Progenitor cell of endocrine pancreas (in vitro differentiated cells): Measurements from ENCODE around the gene FAS. TPM values are rescaled to one million over a fixed set of nuclear protein-coding genes. Genes with fewer than 3 reads are reported as not detected.
A peak's percentile ranks its signal among the peaks of the same experiment; 100 is the strongest.

Source experiments
- DNase-seq: peaks from one replicate; pipeline ENCODE4 v3.0.0; 2021; ENCODE audit warnings: low spot score; ENCODE audit not compliant: unreplicated experiment
- H3K27ac Mint-ChIP-seq: 2 replicates; pipeline ENCODE4 v1.8.0; 2021; ENCODE audit warnings: mild to moderate bottlenecking, moderate library complexity, mixed read lengths
- H3K27me3 Mint-ChIP-seq: 2 replicates; pipeline ENCODE4 v1.8.0; 2021; ENCODE audit warnings: mixed read lengths
- H3K36me3 Mint-ChIP-seq: 2 replicates; pipeline ENCODE4 v1.8.0; 2022; ENCODE audit warnings: mixed read lengths; ENCODE audit not compliant: insufficient read depth
- H3K4me1 Mint-ChIP-seq: 2 replicates; pipeline ENCODE4 v1.8.0; 2021; ENCODE audit warnings: low read depth, mixed read lengths
- H3K4me3 Mint-ChIP-seq: 2 replicates; pipeline ENCODE4 v1.8.0; 2021; ENCODE audit warnings: low read depth, mild to moderate bottlenecking, moderate library complexity, mixed read lengths
- H3K9me3 Mint-ChIP-seq: 2 replicates; pipeline ENCODE4 v1.8.0; 2021; ENCODE audit warnings: low read depth, mixed read lengths
- total RNA-seq: library from RNA; stranded (reverse); gene quantifications from 2 replicates; pipeline ENCODE4 v1.2.1, GENCODE V29; 2021
- TF ChIP-seq, protein P1 (sequence below): fragments of 200-600 bp; sonication (generic); IDR thresholded peaks from one replicate; pipeline ENCODE4 v1.5.0; 2021; ENCODE audit warnings: antibody characterized with exemption, mild to moderate bottlenecking; ENCODE audit not compliant: unreplicated experiment

The FAS gene
- total RNA-seq, 1 donor from 2014 or later: 1.9 TPM

DNA sequence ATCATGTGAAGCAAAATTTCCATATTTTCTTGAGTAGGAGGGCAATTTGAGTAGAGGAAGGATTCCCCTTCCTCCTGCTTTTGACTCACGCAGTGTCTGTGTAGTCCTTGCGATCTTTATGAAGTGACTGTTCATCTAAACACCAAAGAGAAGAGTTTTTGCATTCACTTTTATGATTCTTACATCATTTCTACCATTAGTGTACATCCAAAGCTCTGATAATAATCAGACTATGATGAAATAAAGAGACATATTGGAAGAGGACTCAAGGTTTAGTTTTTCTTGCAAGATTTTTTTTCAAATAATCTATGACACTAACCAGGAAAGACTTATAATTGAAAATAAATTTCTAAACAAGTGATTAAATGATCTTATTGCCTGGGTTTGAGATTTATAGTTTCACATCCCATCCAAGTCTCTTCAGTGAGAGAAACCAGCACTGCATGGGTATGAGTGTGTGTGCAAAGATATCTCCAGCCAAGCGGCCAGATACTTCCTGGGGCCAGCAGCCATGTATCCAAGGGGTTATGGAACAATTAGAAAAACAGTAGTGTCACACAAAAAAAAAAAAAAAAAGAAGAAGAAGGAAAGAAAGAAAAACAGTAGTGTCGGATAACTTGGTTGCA is 36.0 kb upstream of the FAS start:
- Mint-ChIP-seq H3K27me3 (peaks cover 22% of the 10 kb centered on the region), H3K36me3 (no peaks in the 10 kb centered on the region), H3K9me3 (no peaks in the 10 kb centered on the region), H3K4me1 (peaks cover 3% of the 10 kb centered on the region), H3K4me3 (no peak overlapping the region), H3K27ac (no peak overlapping the region)
- TF ChIP-seq, protein P1, sequence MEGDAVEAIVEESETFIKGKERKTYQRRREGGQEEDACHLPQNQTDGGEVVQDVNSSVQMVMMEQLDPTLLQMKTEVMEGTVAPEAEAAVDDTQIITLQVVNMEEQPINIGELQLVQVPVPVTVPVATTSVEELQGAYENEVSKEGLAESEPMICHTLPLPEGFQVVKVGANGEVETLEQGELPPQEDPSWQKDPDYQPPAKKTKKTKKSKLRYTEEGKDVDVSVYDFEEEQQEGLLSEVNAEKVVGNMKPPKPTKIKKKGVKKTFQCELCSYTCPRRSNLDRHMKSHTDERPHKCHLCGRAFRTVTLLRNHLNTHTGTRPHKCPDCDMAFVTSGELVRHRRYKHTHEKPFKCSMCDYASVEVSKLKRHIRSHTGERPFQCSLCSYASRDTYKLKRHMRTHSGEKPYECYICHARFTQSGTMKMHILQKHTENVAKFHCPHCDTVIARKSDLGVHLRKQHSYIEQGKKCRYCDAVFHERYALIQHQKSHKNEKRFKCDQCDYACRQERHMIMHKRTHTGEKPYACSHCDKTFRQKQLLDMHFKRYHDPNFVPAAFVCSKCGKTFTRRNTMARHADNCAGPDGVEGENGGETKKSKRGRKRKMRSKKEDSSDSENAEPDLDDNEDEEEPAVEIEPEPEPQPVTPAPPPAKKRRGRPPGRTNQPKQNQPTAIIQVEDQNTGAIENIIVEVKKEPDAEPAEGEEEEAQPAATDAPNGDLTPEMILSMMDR: no peak
- DNase-seq: no peak

DNA sequence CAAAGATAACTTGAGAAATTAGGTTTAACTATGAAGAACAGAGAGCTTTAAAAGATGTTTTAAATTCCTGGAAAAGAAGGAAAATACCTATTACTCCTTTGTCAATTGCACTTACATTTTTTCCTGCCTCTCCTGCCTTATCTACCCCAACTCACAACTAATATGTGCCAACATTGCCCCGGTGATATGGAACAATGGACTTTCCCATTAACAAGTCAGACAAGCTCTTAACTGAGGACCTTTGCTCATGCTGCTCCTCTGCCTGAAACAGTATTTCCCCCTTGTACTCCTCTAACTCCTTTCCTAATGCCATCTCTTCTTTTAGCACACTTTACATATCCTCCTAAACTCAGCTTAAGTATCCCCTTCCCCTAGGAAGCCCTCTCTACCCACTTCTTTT is 33.2 kb upstream of the FAS start:
- TF ChIP-seq, protein P1: no peak
- no peak for DNase-seq
- H3K36me3 Mint-ChIP-seq: no peaks in the 10 kb centered on the region
- no peak overlapping the region for H3K4me3 Mint-ChIP-seq
- H3K27ac Mint-ChIP-seq: no peak overlapping the region
- H3K4me1 Mint-ChIP-seq: peaks cover 3% of the 10 kb centered on the region
- peaks cover 8% of the 10 kb centered on the region for H3K27me3 Mint-ChIP-seq
- no peaks in the 10 kb centered on the region for H3K9me3 Mint-ChIP-seq

DNA sequence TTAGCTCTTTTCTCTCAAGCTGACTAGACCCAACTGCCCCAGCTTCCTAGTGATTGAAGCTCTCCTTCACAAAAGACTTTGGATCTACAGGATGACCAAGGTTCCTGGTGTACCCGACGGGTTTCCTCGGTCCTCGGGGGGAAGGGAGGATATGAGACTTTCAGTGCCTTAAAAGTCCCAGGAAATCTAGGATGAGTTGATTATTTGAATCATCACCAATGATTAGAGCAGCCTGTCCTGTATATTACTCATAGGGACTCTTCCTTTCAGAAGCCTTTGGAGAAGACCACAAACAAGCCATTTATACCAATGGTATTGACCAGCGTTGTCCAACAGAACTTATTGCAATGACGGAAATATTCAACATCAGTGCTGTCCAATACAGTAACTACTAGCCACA is 31.9 kb upstream of the FAS start:
- TF ChIP-seq, protein P1: no peak
- Mint-ChIP-seq H3K27ac (no peak overlapping the region), H3K36me3 (no peaks in the 10 kb centered on the region), H3K4me3 (no peak overlapping the region), H3K4me1 (peaks cover 3% of the 10 kb centered on the region), H3K27me3 (peaks cover 3% of the 10 kb centered on the region), H3K9me3 (no peaks in the 10 kb centered on the region)
- no peak for DNase-seq

DNA sequence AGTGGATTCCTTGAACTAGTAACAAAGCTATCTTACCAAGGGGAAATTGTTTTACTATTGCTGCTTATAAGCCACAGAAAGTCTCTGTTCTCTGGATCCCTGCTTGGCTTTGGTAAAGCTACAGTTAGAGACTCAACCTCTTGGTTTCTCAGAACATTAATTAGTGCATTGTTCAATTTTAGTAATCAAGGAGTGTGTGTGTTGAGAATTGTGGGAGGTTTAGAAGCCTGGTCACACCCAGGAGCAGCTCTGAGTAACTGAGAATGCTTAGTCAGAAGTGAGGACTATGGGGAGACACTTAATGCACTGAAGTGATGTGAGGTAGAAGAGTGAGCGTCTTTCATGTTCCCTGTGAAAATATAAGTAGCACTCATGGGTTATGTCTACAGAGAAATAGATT is 29.8 kb upstream of the FAS start:
- H3K9me3 Mint-ChIP-seq: no peaks in the 10 kb centered on the region
- no peaks in the 10 kb centered on the region for H3K36me3 Mint-ChIP-seq
- H3K4me1 Mint-ChIP-seq: peaks cover 8% of the 10 kb centered on the region
- TF ChIP-seq, protein P1: no peak
- H3K4me3 Mint-ChIP-seq: no peak overlapping the region
- H3K27ac Mint-ChIP-seq: peak overlapping the region; percentile 12
- H3K27me3 Mint-ChIP-seq: peaks cover 6% of the 10 kb centered on the region
- DNase-seq: no peak

DNA sequence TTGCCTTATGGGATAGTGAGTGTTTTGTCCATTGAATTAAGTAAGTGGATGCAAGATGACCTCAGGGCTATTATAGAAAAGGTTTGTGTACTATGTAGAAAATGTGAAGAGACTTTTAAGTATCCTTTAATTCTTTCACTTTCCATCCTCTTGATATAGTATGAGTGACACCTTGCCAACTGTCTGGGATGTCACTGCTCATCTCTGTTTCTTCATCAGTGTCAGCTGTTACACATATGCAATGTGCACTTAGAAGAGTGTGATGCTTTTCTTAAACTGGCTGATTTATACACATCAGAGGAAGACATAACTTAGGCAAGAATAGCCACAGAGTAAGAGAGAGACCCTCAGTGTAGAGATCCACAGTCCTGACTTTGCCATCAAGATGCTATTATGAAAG is 29.3 kb upstream of the FAS start:
- no peak for DNase-seq
- no peaks in the 10 kb centered on the region for H3K36me3 Mint-ChIP-seq
- peaks cover 8% of the 10 kb centered on the region for H3K4me1 Mint-ChIP-seq
- H3K27ac Mint-ChIP-seq: no peak overlapping the region
- H3K9me3 Mint-ChIP-seq: no peaks in the 10 kb centered on the region
- peaks cover 6% of the 10 kb centered on the region for H3K27me3 Mint-ChIP-seq
- H3K4me3 Mint-ChIP-seq: no peak overlapping the region
- TF ChIP-seq, protein P1: no peak
